D721Med (cell line): ENCODE measurements around the gene DENND5A.

Experiments
- DNase-seq: peaks from one replicate; pipeline ENCODE4 v3.0.0; 2011; ENCODE audit warnings: low spot score; ENCODE audit not compliant: insufficient read length
- FAIRE-seq: peaks from 2 replicates; lab custom pipeline; 2011; peaks lifted over from hg19 to GRCh38; lab: Jason Lieb, UNC
- CTCF ChIP-seq: IDR thresholded peaks from 2 replicates; pipeline ENCODE4 v1.5.1; 2012; ENCODE audit warnings: mild to moderate bottlenecking, control low read depth; ENCODE audit not compliant: insufficient read depth; ENCODE audit errors: missing control alignments

The DENND5A gene

GRCh38 chr11:9301720-9302119, 36.6 kb upstream of the DENND5A start:
- DNase-seq (no peak), FAIRE-seq (no peak)
- no peak for TF ChIP-seq CTCF

DNA sequence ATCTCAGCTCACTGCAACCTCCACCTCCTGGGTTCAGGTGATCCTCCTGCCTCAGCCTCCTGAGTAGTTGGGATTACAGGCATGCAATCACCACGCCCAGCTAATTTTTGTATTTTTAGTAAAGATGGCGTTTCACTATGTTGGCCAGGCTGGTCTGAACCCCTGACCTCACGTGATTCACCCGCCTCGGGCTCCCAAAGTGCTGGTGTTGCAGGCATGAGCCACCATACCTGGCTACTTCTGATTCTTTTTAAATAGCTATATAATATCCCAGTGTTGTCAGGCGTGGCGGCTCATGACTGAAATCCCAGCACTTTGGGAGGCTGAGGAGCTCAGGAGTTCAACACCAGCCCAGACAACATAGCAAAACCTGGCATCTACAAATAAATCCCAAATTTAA, 28.5 kb upstream of the DENND5A start:
- FAIRE-seq (no peak), DNase-seq (no peak)
- TF ChIP-seq CTCF: no peak

- no peak for TF ChIP-seq CTCF
- no peak for FAIRE-seq
- DNase-seq: no peak
Measured at GRCh38 chr11:9285850-9286587, 20.9 kb upstream of the DENND5A start.

DNA sequence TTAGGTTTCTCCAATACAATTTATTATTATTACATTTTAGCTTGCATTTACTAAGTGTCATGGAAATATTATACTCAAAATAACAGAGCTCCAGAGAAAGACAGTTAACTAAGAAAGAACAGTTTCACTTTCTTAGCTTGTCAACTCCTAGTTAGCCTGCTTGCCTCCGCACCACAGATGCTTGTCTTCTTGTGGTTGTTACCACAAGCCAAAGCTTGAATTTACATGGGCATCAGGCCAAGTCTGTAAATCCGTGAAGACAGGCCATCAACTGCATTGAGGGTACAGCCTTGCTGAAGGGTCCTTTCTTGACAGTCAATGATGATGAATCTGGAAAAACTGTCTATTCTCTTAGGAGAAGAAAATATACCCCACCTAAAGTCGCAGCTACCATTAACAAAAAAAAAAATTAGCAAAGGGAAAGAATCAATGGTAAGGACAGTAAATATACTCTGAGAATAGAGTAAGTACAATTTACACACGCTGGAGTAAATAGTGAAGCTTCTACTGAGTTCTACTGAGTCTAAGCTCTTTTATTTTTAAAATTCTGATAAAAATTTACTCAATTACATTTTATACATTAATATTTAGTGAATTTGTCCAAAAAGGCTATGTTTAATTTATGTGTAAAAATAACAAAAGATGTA, 15.6 kb upstream of the DENND5A start:
- FAIRE-seq (no peak), DNase-seq (no peak)
- TF ChIP-seq CTCF: no peak

- no peak for TF ChIP-seq CTCF
- DNase-seq: no peak
- FAIRE-seq: no peak
Measured at GRCh38 chr11:9277176-9277575, 12.0 kb upstream of the DENND5A start.

- no peak for DNase-seq
- peak; percentile 22 for TF ChIP-seq CTCF
- no peak for FAIRE-seq
Measured at GRCh38 chr11:9276571-9276970, 11.4 kb upstream of the DENND5A start.
